CD4-positive, CD25-positive, alpha-beta regulatory T cell (primary cell): ENCODE data around the gene OSMR. TPM values are rescaled to one million over a fixed set of nuclear protein-coding genes. Genes with fewer than 3 reads are reported as not detected.

Experiments used
- polyA plus RNA-seq, 4 donors: library from polyadenylated mRNA; unstranded; fragments of 300-500 nt; fragmentation: Illumina TruSeq; gene quantifications; one replicate each; pipeline ENCODE4 v1.2.3, GENCODE V29; 2021
- total RNA-seq: library from RNA; stranded (reverse); gene quantifications from one replicate; pipeline ENCODE4 v1.2.3, GENCODE V29; 2022

OSMR gene
- total and polyA plus RNA-seq, 5 donors from 2014 or later = 0.31 TPM; not detected in 4

Other genes with a start within 250 kb of the OSMR start
- gene RICTOR, start 228.4 kb downstream of the OSMR start, total RNA-seq = 84.0 TPM
- 10 to 100 TPM; 11.3 to 16.2 (median 14.5) TPM for gene RICTOR, start 228.4 kb downstream of the OSMR start, polyA plus RNA-seq